HCT116 (cell line): ENCODE data around the gene ADAM20. TPM values are rescaled to one million over a fixed set of nuclear protein-coding genes. Genes with fewer than 3 reads are reported as not detected.

Source experiments
- ATAC-seq: fragments of 200-7000 bp; cut with Tn5 transposase; 2 replicates; pipeline ENCODE4 v1.9.1; 2020; ENCODE audit warnings: mild to moderate bottlenecking, moderate library complexity
- BruUV-seq: library from RNA; stranded (reverse); fragments of 400-500 nt; replicated peaks from 2 replicates; lab custom pipeline; 2021; lab: Mats Ljungman, UMichigan
- CTCF ChIA-PET: fragments of 300-600 bp; sonication (Branson Sonifier 250); formaldehyde crosslinking; loops from one replicate; lab custom pipeline; 2021; ENCODE audit warnings: antibody characterized with exemption; lab: Charles Lee
- POLR2A ChIA-PET: fragments of 300-600, 350-600 bp; sonication (Branson Sonifier 250); formaldehyde crosslinking; loops from one replicate; lab custom pipeline; 2021; ENCODE audit warnings: antibody characterized with exemption; lab: Charles Lee
- RAD21 ChIA-PET, 2 experiments: fragments of 300-600 bp; sonication (Branson Sonifier 250); formaldehyde crosslinking; loops; one replicate each; lab custom pipeline; 2023; ENCODE audit warnings: low total read pairs in 2 of 2; ENCODE audit not compliant: uncharacterized antibody in 2 of 2, unreplicated experiment in 2 of 2, low non-redundant PET in 1 of 2; lab: Charles Lee
- DNase-seq: peaks from one replicate; pipeline ENCODE4 v3.0.0-alpha.2; 2010; ENCODE audit warnings: low read depth, low spot score
- H2AFZ ChIP-seq: fragments of 200-600 bp; shearing (Covaris generic), sonication (generic); 2 replicates; pipeline ENCODE4 v1.6.1; 2017; ENCODE audit warnings: low read depth, mixed run types, mixed read lengths, antibody characterized with exemption, low read length; ENCODE audit not compliant: poor library complexity, severe bottlenecking
- H3K27ac ChIP-seq: 2 replicates; pipeline ENCODE4 v1.5.1; 2012; ENCODE audit warnings: low read depth, low read length
- H3K27me3 ChIP-seq: fragments of 200-600 bp; sonication (generic); 2 replicates; pipeline ENCODE4 v1.6.1; 2016; ENCODE audit warnings: mixed run types, low read length, mixed read lengths; ENCODE audit not compliant: insufficient read depth
- H3K36me3 ChIP-seq, 2 experiments: fragments of 200-500 bp in 1 of 2; fragments of 200-600 bp in 1 of 2; sonication (Bioruptor generic) in 1 of 2; sonication (generic) in 1 of 2; 2 replicates each; pipeline versions ENCODE4 v1.5.1 to v1.6.1; 2014 to 2016; ENCODE audit warnings: low read length in 2 of 2, inconsistent platforms in 1 of 2, mixed read lengths in 1 of 2, mixed run types in 1 of 2; ENCODE audit not compliant: insufficient read depth in 2 of 2, control insufficient read depth in 1 of 2
- H3K4me1 ChIP-seq, 2 experiments: fragments of 200-600 bp in 1 of 2; sonication (generic) in 1 of 2; 2 replicates each; pipeline versions ENCODE4 v1.5.1 to v1.6.1; 2012 to 2017; ENCODE audit warnings: low read length in 2 of 2, inconsistent platforms in 1 of 2, mild to moderate bottlenecking in 1 of 2, mixed read lengths in 1 of 2, mixed run types in 1 of 2, moderate library complexity in 1 of 2; ENCODE audit not compliant: insufficient read depth in 2 of 2, control insufficient read depth in 1 of 2
- H3K4me2 ChIP-seq: fragments of 200-600 bp; sonication (generic); 2 replicates; pipeline ENCODE4 v1.6.1; 2017; ENCODE audit warnings: mixed run types, low read length, mixed read lengths
- H3K4me3 ChIP-seq, 2 experiments: fragments of 200-600 bp in 1 of 2; sonication (generic) in 1 of 2; replicated peaks in 1 of 2; 2 replicates each; pipeline ENCODE4 v1.5.1; 2011 to 2016; ENCODE audit warnings: low read length in 2 of 2, control low read depth in 1 of 2, low read depth in 1 of 2, mild to moderate bottlenecking in 1 of 2, mixed read lengths in 1 of 2, mixed run types in 1 of 2
- H3K79me2 ChIP-seq: fragments of 200-600 bp; sonication (generic); 2 replicates; pipeline ENCODE4 v1.6.1; 2017; ENCODE audit warnings: mild to moderate bottlenecking, mixed run types, low read length, moderate library complexity, mixed read lengths; ENCODE audit not compliant: insufficient read depth
- H3K9ac ChIP-seq: fragments of 200-600 bp; sonication (generic); 2 replicates; pipeline ENCODE4 v1.6.1; 2016; ENCODE audit warnings: low read length, mixed read lengths
- H3K9me2 ChIP-seq: fragments of 200-600 bp; sonication (generic), shearing (Covaris generic); 2 replicates; pipeline ENCODE4 v1.6.1; 2017; ENCODE audit warnings: mixed run types, mild to moderate bottlenecking, moderate library complexity; ENCODE audit not compliant: insufficient read depth
- H3K9me3 ChIP-seq, 2 experiments: fragments of 200-500 bp in 1 of 2; fragments of 200-600 bp in 1 of 2; sonication (Bioruptor generic) in 1 of 2; sonication (generic) in 1 of 2; 2 replicates each; pipeline ENCODE4 v1.6.1; 2014 to 2017; ENCODE audit warnings: low read length in 2 of 2, mixed read lengths in 2 of 2, inconsistent platforms in 1 of 2, low read depth in 1 of 2, mild to moderate bottlenecking in 1 of 2, mixed run types in 1 of 2, moderate library complexity in 1 of 2; ENCODE audit not compliant: control insufficient read depth in 1 of 2, insufficient read depth in 1 of 2
- H4K20me1 ChIP-seq: fragments of 200-600 bp; sonication (generic), shearing (Covaris generic); 2 replicates; pipeline ENCODE4 v1.6.1; 2017; ENCODE audit warnings: mixed run types, mild to moderate bottlenecking, moderate library complexity; ENCODE audit not compliant: insufficient read depth
- CEBPB ChIP-seq: IDR thresholded peaks from 2 replicates; pipeline ENCODE4 v1.6.1; 2012; ENCODE audit warnings: low read depth
- EGR1 ChIP-seq: IDR thresholded peaks from 2 replicates; pipeline ENCODE4 v1.6.1; 2012; ENCODE audit warnings: low read depth
- EZH2 ChIP-seq: fragments of 200-600 bp; sonication (generic); IDR thresholded peaks from 2 replicates; pipeline ENCODE4 v1.6.1; 2017; ENCODE audit warnings: antibody characterized with exemption, mixed run types
- EZH2phosphoT487 ChIP-seq: fragments of 200-600 bp; IDR thresholded peaks from 2 replicates; pipeline ENCODE4 v1.6.1; 2018; ENCODE audit warnings: antibody characterized with exemption, borderline replicate concordance
- FOSL1 ChIP-seq: IDR thresholded peaks from 2 replicates; pipeline ENCODE4 v1.6.1; 2012; ENCODE audit warnings: low read depth
- POLR2A ChIP-seq: IDR thresholded peaks from 2 replicates; pipeline ENCODE4 v1.7.0; 2011; ENCODE audit warnings: borderline replicate concordance; ENCODE audit not compliant: insufficient read depth, insufficient read length; ENCODE audit errors: extremely low read depth
- REST ChIP-seq: IDR thresholded peaks from 2 replicates; pipeline ENCODE4 v1.6.1; 2012; ENCODE audit warnings: low read depth
- SP1 ChIP-seq: IDR thresholded peaks from 2 replicates; pipeline ENCODE4 v1.6.1; 2012; ENCODE audit warnings: low read depth
- TCF7L2 ChIP-seq: IDR thresholded peaks from 2 replicates; pipeline ENCODE4 v1.7.0; 2011; ENCODE audit warnings: borderline replicate concordance, inconsistent platforms; ENCODE audit not compliant: insufficient read depth, insufficient read length; ENCODE audit errors: extremely low read depth
- ZNF274 ChIP-seq: fragments of 200-500 bp; sonication (Bioruptor generic); IDR thresholded peaks from 2 replicates; pipeline ENCODE4 v1.6.1; 2014; ENCODE audit warnings: mild to moderate bottlenecking, low read depth, low read length, inconsistent platforms
- intact Hi-C: fragments of 100-400 bp; cut with micrococcal nuclease; formaldehyde crosslinking; loops from 2 replicates; pipeline ENCODE4 v1.10.0; 2022
- total RNA-seq: library from RNA; stranded (reverse); gene quantifications from one replicate; pipeline ENCODE4 v1.2.1, GENCODE V29; 2021; ENCODE audit not compliant: unreplicated experiment

ADAM20 gene
- total RNA-seq, 1 experiment from 2014 or later = 0.57 TPM

GRCh38 chr14:70498191-70498590 is 36.6 kb downstream of the ADAM20 start:
- DNase-seq (no peak), ATAC-seq (no peak)
- no peak overlapping the region for H3K9ac ChIP-seq
- H3K4me1 ChIP-seq = 0 out of 4 replicates have a peak, but pooled peaks cover 0 to 2% of the 10 kb centered on the region in 2 experiments
- no peaks in the 10 kb centered on the region for H3K9me3 ChIP-seq
- TF ChIP-seq SP1 (no peak), EGR1 (no peak)
- H3K9me2 ChIP-seq = no peaks in the 10 kb centered on the region
- intact Hi-C loops = no loop called here
- no peak overlapping the region for H3K4me2 ChIP-seq
- CTCF ChIA-PET = no interaction called here
- no peak overlapping the region for H3K4me3 ChIP-seq
- POLR2A ChIA-PET = no interaction called here
- H3K27me3 ChIP-seq = no peaks in the 10 kb centered on the region
- RAD21 ChIA-PET = no interaction called here
- no peaks in the 10 kb centered on the region for H4K20me1 ChIP-seq
- no peak overlapping the region for H3K27ac ChIP-seq
- no TSS peak for BruUV-seq
- no peak overlapping the region for H2AFZ ChIP-seq
- no peaks in the 10 kb centered on the region for H3K36me3 ChIP-seq
- no peaks in the 10 kb centered on the region for H3K79me2 ChIP-seq

- peaks cover 4 to 13% of the 10 kb centered on the region in 2 experiments; a peak in 2 of 4 replicates for H3K9me3 ChIP-seq
- no peak for ATAC-seq
Observed at GRCh38 chr14:70489579-70490200, 45.1 kb downstream of the ADAM20 start.

More at GRCh38 chr14:70489579-70490200, 45.1 kb downstream of the ADAM20 start:
- TF ChIP-seq TCF7L2 (no peak), FOSL1 (no peak), EZH2 (no peak), EZH2phosphoT487 (no peak), ZNF274 (no peak), CEBPB (no peak), POLR2A (no peak), REST (no peak)
- no peak for DNase-seq
- no TSS peak for BruUV-seq
- H3K9ac ChIP-seq = no peak overlapping the region
- intact Hi-C loops = no loop called here
- no peaks in the 10 kb centered on the region for H3K36me3 ChIP-seq
- no peak overlapping the region for H3K4me2 ChIP-seq
- POLR2A ChIA-PET = no interaction called here
- H3K4me3 ChIP-seq = no peak overlapping the region
- no peaks in the 10 kb centered on the region for H3K79me2 ChIP-seq
- no peaks in the 10 kb centered on the region for H4K20me1 ChIP-seq
- CTCF ChIA-PET = no interaction called here
- RAD21 ChIA-PET = no interaction called here
- H3K4me1 ChIP-seq = no peaks in the 10 kb centered on the region
- H2AFZ ChIP-seq = no peak overlapping the region
- H3K27me3 ChIP-seq = no peaks in the 10 kb centered on the region
- no peaks in the 10 kb centered on the region for H3K9me2 ChIP-seq
- H3K27ac ChIP-seq = no peak overlapping the region
